ENCODE data around the gene EHD1.
"Not testable (repeated sequence)": the region's sequence is repeated elsewhere in the genome, so short reads cannot be mapped to it uniquely, and the experiment has no call there.

EHD1 gene

DNA sequence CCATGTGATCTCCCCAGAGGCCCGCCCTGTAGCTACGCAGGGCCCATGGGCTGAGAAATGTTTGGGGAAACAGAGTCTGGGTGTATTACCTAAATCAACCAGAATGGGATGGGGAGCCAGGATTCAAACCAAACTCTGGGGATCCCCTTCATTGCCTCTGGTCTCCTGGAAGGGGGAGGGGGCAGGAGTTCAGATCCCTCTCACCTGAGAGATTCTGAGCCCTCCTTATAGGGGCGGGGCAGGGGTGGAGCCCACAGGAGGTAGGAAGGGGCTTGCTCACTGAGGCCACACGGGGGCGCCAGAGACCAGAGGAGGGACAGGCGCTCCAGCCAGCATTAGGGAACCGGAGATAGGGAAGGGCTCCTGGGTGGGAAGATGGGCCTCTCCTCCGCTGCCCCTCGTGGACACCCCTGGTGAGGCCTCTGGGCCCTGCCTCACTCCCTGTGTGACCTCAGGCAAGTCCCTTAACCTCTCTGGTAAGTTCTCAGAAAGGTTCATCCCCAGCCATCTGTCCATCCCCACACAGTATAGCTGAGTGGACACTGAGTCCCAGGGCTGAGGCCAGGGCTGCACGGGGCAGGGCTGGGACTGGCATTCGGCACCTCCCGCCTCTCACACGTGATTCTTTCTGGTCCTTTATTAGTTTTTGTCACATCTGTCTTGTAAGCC, 31.3 kb downstream of the EHD1 start:
- no peak overlapping the region for H3K4me3 ChIP-seq (ENCODE audit: low read depth, low read length)
- TF ChIP-seq, protein P1, sequence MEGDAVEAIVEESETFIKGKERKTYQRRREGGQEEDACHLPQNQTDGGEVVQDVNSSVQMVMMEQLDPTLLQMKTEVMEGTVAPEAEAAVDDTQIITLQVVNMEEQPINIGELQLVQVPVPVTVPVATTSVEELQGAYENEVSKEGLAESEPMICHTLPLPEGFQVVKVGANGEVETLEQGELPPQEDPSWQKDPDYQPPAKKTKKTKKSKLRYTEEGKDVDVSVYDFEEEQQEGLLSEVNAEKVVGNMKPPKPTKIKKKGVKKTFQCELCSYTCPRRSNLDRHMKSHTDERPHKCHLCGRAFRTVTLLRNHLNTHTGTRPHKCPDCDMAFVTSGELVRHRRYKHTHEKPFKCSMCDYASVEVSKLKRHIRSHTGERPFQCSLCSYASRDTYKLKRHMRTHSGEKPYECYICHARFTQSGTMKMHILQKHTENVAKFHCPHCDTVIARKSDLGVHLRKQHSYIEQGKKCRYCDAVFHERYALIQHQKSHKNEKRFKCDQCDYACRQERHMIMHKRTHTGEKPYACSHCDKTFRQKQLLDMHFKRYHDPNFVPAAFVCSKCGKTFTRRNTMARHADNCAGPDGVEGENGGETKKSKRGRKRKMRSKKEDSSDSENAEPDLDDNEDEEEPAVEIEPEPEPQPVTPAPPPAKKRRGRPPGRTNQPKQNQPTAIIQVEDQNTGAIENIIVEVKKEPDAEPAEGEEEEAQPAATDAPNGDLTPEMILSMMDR (IDR thresholded peaks at IDR 0.05; ENCODE audit: control insufficient read depth, extremely low read depth, insufficient read depth): peak; percentile 96
- DNase-seq (ENCODE audit: low read depth): peak; percentile 63

DNA sequence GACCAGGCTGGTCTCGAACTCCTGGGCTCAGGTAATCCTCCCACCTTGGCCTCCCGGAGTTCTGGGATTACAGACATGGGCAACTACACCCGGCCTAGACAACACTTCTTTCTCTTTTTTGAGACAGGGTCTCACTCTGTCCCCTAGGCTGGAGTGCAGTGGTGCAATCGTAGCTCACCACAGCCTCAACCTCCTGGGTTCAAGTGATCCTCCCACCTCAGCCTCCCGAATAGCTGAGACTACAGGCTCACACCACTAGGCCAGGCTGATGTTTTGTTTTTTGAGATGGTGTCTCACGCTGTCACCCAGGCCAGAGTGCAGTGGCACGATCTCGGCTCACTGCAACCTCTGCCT, 32.7 kb downstream of the EHD1 start:
- H3K4me3 ChIP-seq (ENCODE audit: low read depth, low read length); DNase-seq (ENCODE audit: low read depth): not testable (repeated sequence)

DNA sequence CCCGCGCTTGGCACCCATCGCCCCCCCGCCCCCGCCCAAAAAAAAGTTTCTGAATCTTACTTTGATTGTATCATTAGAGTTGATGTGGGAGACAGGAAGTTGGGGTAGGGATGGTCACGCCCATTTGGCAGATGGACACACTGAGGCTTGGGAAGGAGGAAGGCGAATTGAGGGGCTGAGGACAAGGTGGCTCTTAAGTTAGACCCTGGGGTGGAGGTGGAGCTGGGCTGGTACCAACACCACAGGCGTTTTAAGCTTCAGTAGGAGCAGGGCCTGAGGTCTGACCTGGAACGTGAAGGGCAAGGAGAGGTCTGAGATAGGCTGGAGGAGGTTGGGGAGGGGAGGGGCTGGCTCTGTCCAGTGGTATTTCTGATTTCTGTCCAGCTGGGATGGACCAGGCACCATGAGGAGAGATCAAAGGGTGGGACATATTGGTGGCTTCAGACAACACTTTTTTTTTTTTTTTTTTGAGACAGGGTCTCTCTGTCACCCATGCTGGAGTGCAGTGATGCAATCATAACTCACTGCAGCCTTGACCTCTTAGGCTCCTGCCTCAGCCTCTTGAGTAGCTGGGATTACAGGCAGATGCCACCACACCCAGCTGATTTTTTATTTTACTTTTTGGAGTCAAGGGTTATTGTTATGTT, 33.2 kb downstream of the EHD1 start:
- DNase-seq (ENCODE audit: low read depth): no peak
- H3K4me3 ChIP-seq (ENCODE audit: low read depth, low read length): peak overlapping the region; percentile 94
- TF ChIP-seq, protein P1 (IDR thresholded peaks at IDR 0.05; ENCODE audit: control insufficient read depth, extremely low read depth, insufficient read depth): no peak

DNA sequence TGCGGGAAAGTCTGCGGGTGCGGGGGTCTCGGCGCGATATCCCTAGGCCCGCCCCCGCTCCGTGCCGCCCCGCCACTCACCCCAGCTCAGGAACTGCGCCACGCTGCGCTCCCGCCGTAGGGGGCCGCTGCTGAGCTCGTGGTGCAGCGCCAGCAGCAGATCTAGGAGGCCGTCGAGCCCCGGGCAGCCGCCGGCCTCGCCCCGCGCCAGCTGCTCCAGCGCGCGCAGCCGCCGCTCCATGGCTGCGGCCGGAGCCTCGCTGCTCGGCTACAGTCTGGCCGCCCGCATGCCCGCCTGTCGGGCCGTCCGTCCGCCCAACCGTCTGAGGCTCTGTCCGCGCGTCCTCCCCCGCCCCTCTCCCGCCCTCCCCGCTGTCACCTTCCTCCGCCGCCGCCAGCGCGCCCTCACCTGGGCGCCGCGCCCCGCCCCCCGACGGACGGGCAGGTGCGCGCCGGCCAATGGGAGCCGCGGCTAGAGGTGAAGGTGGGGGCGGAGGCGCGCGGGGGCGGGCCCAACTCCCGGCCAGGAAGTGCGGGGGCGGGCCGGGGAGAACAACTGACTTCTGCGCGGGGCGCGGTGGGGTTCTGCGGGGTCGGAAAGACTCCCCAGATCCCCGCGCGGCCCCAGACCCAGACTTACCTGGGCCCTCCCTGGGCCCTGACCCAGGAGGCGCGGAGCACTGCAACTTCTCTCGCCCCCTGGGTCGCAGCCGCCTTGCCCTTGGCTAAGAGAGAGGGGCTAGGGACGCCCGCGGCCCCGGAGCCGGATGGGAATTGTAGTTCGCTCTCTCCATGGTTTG, 33.9 kb downstream of the EHD1 start, which contains the start of gene CDC42BPG:
TSS of gene CDC42BPG (minus strand) at position 324 of the 799 bp plus-strand sequence. CDS start at position 240, 84 bp downstream.
- peak within 1 kb of the TSS; percentile 94 for H3K4me3 ChIP-seq (ENCODE audit: low read depth, low read length)
- TF ChIP-seq, protein P1 (IDR thresholded peaks at IDR 0.05; ENCODE audit: control insufficient read depth, extremely low read depth, insufficient read depth): peak; percentile 83
- no peak for DNase-seq (ENCODE audit: low read depth)

DNA sequence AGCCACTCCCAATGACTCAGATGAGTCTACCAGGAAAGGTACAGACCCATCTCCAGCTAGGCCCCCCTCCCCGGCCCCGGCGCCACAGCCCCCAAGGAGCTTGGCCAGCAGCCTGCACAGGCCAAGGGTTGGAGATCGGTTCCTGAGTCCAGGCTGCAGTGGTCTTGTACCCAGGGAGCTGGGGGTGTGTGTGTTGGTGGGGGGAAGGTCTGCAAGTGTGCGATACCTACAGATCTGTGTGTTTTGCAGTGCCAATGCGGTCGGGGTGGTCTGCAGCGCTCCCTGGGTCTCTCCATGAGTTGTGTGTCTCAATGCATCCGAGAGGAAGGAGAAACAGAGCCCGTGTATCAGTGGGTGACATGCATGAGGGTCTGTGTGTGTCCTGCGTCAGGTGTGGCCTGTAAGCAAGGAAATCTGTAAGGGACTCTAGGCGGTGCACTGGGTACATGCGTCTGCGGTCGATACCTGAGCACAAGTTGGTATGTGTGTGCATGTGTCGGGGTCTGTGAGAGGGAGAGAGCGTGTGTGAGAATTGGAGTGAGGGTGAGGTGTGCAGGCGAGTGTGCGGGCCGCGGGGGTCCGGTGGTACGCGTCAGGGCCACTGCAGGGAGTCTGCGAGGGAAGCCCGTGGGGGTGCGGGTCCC, 34.6 kb downstream of the EHD1 start:
- peak overlapping the region; percentile 94 for H3K4me3 ChIP-seq (ENCODE audit: low read depth, low read length)
- TF ChIP-seq, protein P1 (IDR thresholded peaks at IDR 0.05; ENCODE audit: control insufficient read depth, extremely low read depth, insufficient read depth): no peak
- DNase-seq (ENCODE audit: low read depth): no peak

DNA sequence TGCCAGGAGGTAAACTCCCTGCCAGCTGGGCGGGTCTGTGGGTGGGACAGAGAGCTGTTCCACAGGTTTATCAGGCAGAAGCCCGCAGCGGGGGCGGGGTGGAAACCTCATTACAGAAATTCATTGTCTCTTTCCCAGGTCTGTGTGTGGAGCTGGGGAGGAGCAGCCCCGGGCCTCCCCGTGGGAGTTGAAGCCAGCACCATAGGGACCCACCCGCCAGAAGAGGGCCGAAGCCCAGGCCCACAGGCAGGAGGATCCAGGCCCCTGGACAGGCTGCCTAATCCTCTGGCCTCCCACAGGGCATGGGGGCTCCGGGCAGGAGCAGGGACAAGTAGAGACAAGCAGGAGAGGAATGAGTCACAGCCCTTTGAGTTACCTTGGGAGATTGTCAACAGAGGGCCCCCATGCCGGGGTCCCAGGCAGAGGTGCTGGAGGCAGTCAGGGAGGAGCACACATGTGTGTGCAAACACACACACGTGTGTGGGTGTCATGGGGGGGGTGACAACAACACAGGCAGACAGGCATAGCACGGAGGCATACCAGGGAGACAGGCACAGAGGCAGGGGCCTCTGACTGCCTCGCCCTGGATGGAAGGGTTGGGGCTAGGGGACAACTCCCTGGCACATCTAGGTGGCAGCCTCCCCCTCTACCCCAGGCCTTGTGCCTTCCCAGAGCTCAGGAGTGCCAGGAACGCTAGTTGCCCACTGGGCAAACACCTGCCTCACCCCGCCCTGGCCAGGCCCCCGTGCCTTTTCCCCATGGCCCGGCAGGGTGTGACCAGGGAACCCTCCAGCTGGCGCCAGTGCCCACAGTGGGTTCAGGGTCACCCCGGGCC, 35.4 kb downstream of the EHD1 start:
- no peak for DNase-seq (ENCODE audit: low read depth)
- TF ChIP-seq, protein P1 (IDR thresholded peaks at IDR 0.05; ENCODE audit: control insufficient read depth, extremely low read depth, insufficient read depth): no peak

More for the DNA sequence above, 35.4 kb downstream of the EHD1 start:
- peak overlapping the region; percentile 94 for H3K4me3 ChIP-seq (ENCODE audit: low read depth, low read length)

Data from LNCaP clone FGC (cell line).